K562 (cell line): ENCODE results near the gene NFE2. TPM values are rescaled to one million over a fixed set of nuclear protein-coding genes. Genes with fewer than 3 reads are reported as not detected.

Source experiments
- CREBBP ChIP-seq: IDR thresholded peaks from one replicate; pipeline ENCODE4 v1.6.1; 2012; ENCODE audit warnings: low read depth, mild to moderate bottlenecking, control low read depth, inconsistent platforms, low read length
- DNMT1 ChIP-seq: fragments of 450-650 bp; IDR thresholded peaks from 2 replicates; pipeline ENCODE4 v1.6.1; 2016; ENCODE audit warnings: antibody characterized with exemption, mild to moderate bottlenecking
- ELF1 ChIP-seq: fragments of 200-800 bp; sonication (Bioruptor generic); IDR thresholded peaks from 2 replicates; pipeline ENCODE4 v1.6.1; 2016; ENCODE audit warnings: missing genetic modification characterization, missing compliant biosample characterization
- FIP1L1 ChIP-seq: fragments of 200-400 bp; formaldehyde crosslinking; IDR thresholded peaks from 2 replicates; pipeline ENCODE4 v1.6.1; 2018; ENCODE audit warnings: mild to moderate bottlenecking, low read depth, low read length; ENCODE audit not compliant: poor library complexity, severe bottlenecking
- FOXK1 ChIP-seq: sonication (generic); formaldehyde crosslinking; IDR thresholded peaks from 2 replicates; pipeline ENCODE4 v1.8.0; 2022; ENCODE audit warnings: missing genetic modification reagents, mild to moderate bottlenecking, borderline replicate concordance
- HDAC3 ChIP-seq: fragments of 450-650 bp; IDR thresholded peaks from 2 replicates; pipeline ENCODE4 v1.6.1; 2018; ENCODE audit warnings: borderline replicate concordance, mild to moderate bottlenecking, moderate library complexity; ENCODE audit not compliant: partially characterized antibody
- MCM2 ChIP-seq: fragments of 450-650 bp; IDR thresholded peaks from 2 replicates; pipeline ENCODE4 v1.6.1; 2017; ENCODE audit warnings: low read depth, mild to moderate bottlenecking
- MITF ChIP-seq: IDR thresholded peaks from 2 replicates; pipeline ENCODE4 v1.6.1; 2014; ENCODE audit warnings: antibody characterized with exemption
- NCOA1 ChIP-seq: fragments of 450-650 bp; IDR thresholded peaks from 2 replicates; pipeline ENCODE4 v1.6.1; 2016; ENCODE audit warnings: low read depth
- PCBP2 ChIP-seq: fragments of 200-400 bp; formaldehyde crosslinking; IDR thresholded peaks from 2 replicates; pipeline ENCODE4 v1.6.1; 2018; ENCODE audit warnings: low read length, low read depth, mild to moderate bottlenecking, moderate library complexity; ENCODE audit not compliant: poor library complexity, severe bottlenecking
- PYGO2 ChIP-seq: fragments of 450-650 bp; IDR thresholded peaks from 2 replicates; pipeline ENCODE4 v1.6.1; 2016; ENCODE audit warnings: mild to moderate bottlenecking, missing genetic modification characterization, moderate library complexity, missing compliant biosample characterization
- SMARCA4 ChIP-seq: fragments of 450-650 bp; IDR thresholded peaks from 2 replicates; pipeline ENCODE4 v1.6.1; 2016
- SOX6 ChIP-seq: fragments of 450-650 bp; IDR thresholded peaks from 2 replicates; pipeline ENCODE4 v1.6.1; 2014; ENCODE audit warnings: mild to moderate bottlenecking
- SREBF2 ChIP-seq: sonication (generic); formaldehyde crosslinking; IDR thresholded peaks from 2 replicates; pipeline ENCODE4 v1.4.0; 2020; ENCODE audit warnings: mild to moderate bottlenecking, missing genetic modification reagents
- TAF7 ChIP-seq: fragments of 450-650 bp; IDR thresholded peaks from 2 replicates; pipeline ENCODE4 v1.6.1; 2016; ENCODE audit warnings: missing genetic modification characterization, missing compliant biosample characterization
- THAP12 ChIP-seq: fragments of 250-450 bp; sonication (Bioruptor Pico); IDR thresholded peaks from 2 replicates; pipeline ENCODE4 v1.9.0; 2021; ENCODE audit warnings: mild to moderate bottlenecking, inconsistent platforms
- VEZF1 ChIP-seq: fragments of 200-800 bp; sonication (Bioruptor generic); IDR thresholded peaks from 2 replicates; pipeline ENCODE4 v1.6.1; 2017; ENCODE audit warnings: missing genetic modification characterization, missing compliant biosample characterization
- ZBTB11 ChIP-seq, 3 experiments: fragments of 200-800 bp in 1 of 3; fragments of 250-450 bp in 1 of 3; fragments of 450-650 bp in 1 of 3; sonication (Bioruptor Pico) in 1 of 3; sonication (Bioruptor generic) in 1 of 3; formaldehyde crosslinking in 1 of 3; IDR thresholded peaks; 2 replicates each; pipeline versions ENCODE4 v1.6.1 to v1.8.0; 2016 to 2022; ENCODE audit warnings: mild to moderate bottlenecking in 2 of 3, missing genetic modification characterization in 2 of 3, missing compliant biosample characterization in 1 of 3, moderate library complexity in 1 of 3
- ZNF766 ChIP-seq: fragments of 200-800 bp; sonication (Bioruptor generic); conservative IDR thresholded peaks from 2 replicates; pipeline ENCODE4 v1.6.1; 2016; ENCODE audit warnings: missing genetic modification characterization, missing compliant biosample characterization
- polyA plus RNA-seq, 8 experiments: library from polyadenylated mRNA; depleted of rRNA in 4 of 8; stranded (reverse) in 5 of 8; unstranded in 3 of 8; fragments of >200 nt; fragmentation: Nextera tagmentation in 2 of 8; fragmentation: Illumina TruSeq in 1 of 8; extraction: Ambion mirVana in 2 of 8; extraction: Trizol in 1 of 8; gene quantifications; 2 replicates each; pipeline versions ENCODE4 v1.2.1 to v1.2.3, GENCODE V29; 2011 to 2014; ENCODE audit warnings: inconsistent platforms in 1 of 8, missing spikeins in 1 of 8
- total RNA-seq, 7 experiments: library from RNA; depleted of rRNA in 6 of 7; stranded (reverse); fragments of >200 nt in 6 of 7; fragmentation: Illumina TruSeq in 2 of 7; extraction: Trizol in 2 of 7; gene quantifications; 2 replicates each; pipeline versions ENCODE4 v1.2.1 to v1.2.3, GENCODE V29; 2011 to 2021; ENCODE audit warnings: low replicate concordance in 1 of 7

NFE2 gene
- total and polyA plus RNA-seq, 9 of the 15 experiments (the other 6 are each of a cell fraction or from before 2014, with no cell fraction given): 12.3 to 282 (median 208) TPM

- TF ChIP-seq MITF: no peak
- no peak for TF ChIP-seq NCOA1
- TF ChIP-seq PYGO2 (tag): no peak
- peak; percentile 7; the same call in 1 of the 2 replicates for TF ChIP-seq SOX6
- peak; percentile 13; the same call in 1 of the 2 replicates for TF ChIP-seq SMARCA4
- TF ChIP-seq VEZF1 (CRISPR knock-in tag): peak; percentile 72
- TF ChIP-seq SREBF2 (CRISPR knock-in tag): no peak
- no peak for TF ChIP-seq MCM2
- TF ChIP-seq HDAC3: no peak
- TF ChIP-seq ELF1 (tag): no peak
- TF ChIP-seq FOXK1 (CRISPR knock-in tag): no peak
- no peak for TF ChIP-seq CREBBP
- no peak for TF ChIP-seq ZBTB11 (CRISPR knock-in tag; IDR thresholded peaks at IDR 0.05)
- no peak for TF ChIP-seq PCBP2
- TF ChIP-seq TAF7: no peak
- no peak for TF ChIP-seq DNMT1
- TF ChIP-seq FIP1L1: no peak
- peak; percentile 47; the same call in 1 of the 2 replicates for TF ChIP-seq ZNF766 (CRISPR knock-in tag)
- no peak for TF ChIP-seq THAP12 (CRISPR knock-in tag)
Observed at GRCh38 chr12:54259194-54260011, 41.4 kb downstream of the NFE2 start (continued).
